Thoracic aorta (tissue), 2 donors: ENCODE measurements around the gene GLRX5. TPM values are rescaled to one million over a fixed set of nuclear protein-coding genes. Genes with fewer than 3 reads are reported as not detected.

Experiments used
- ATAC-seq: fragments of 150-250 bp; one replicate; pipeline ENCODE4 v1.8.0; 2017; ENCODE audit warnings: low read depth; ENCODE audit not compliant: insufficient number of reproducible peaks, low FRiP score
- DNase-seq: peaks from one replicate; pipeline ENCODE4 v3.0.0-alpha.2; 2020; ENCODE audit warnings: low spot score
- H3K27ac ChIP-seq, 2 donors: fragments of 200-600 bp; sonication (generic); 1 replicate in 1 of 2; 2 replicates in 1 of 2; pipeline ENCODE4 v1.5.1; 2016; ENCODE audit warnings: mild to moderate bottlenecking in 2 of 2, moderate library complexity in 2 of 2
- H3K27me3 ChIP-seq: fragments of 200-600 bp; sonication (generic); replicated peaks from 2 replicates; pipeline ENCODE4 v1.6.0; 2016; ENCODE audit warnings: mild to moderate bottlenecking; ENCODE audit not compliant: insufficient read depth
- H3K36me3 ChIP-seq: fragments of 200-600 bp; sonication (generic); one replicate; pipeline ENCODE4 v1.5.1; 2016
- H3K4me1 ChIP-seq, 2 donors: fragments of 200-600 bp; sonication (generic); 1 replicate in 1 of 2; 2 replicates in 1 of 2; pipeline versions ENCODE4 v1.5.1 to v1.6.0; 2016; ENCODE audit warnings: low read depth in 2 of 2, mild to moderate bottlenecking in 1 of 2; ENCODE audit not compliant: control insufficient read depth in 1 of 2
- H3K4me3 ChIP-seq: fragments of 200-600 bp; sonication (generic); 2 replicates; pipeline ENCODE4 v1.5.1; 2016; ENCODE audit warnings: mild to moderate bottlenecking
- H3K9me3 ChIP-seq: fragments of 200-600 bp; sonication (generic); 2 replicates; pipeline ENCODE4 v1.5.1; 2016
- CTCF ChIP-seq: fragments of 200-600 bp; sonication (generic); IDR thresholded peaks from one replicate; pipeline ENCODE4 v1.5.1; 2019; ENCODE audit warnings: antibody characterized with exemption
- total RNA-seq, 2 donors: library from RNA; depleted of rRNA; stranded (reverse); fragments of >200 nt; gene quantifications; one replicate each; pipeline versions ENCODE4 v1.1.0 to v1.2.3, GENCODE V29; 2016

The GLRX5 gene
- total RNA-seq, 2 donors from 2014 or later: 19.6 to 22.9 TPM

- H3K27me3 ChIP-seq: no peaks in the 10 kb centered on the region
- TF ChIP-seq CTCF: no peak
- DNase-seq (no peak), ATAC-seq (no peak)
- H3K27ac ChIP-seq: no peak overlapping the region
- peaks cover 42 to 57% of the 10 kb centered on the region in 2 donors for H3K4me1 ChIP-seq
- no peaks in the 10 kb centered on the region for H3K36me3 ChIP-seq
- no peaks in the 10 kb centered on the region for H3K9me3 ChIP-seq
- H3K4me3 ChIP-seq: no peak overlapping the region
Observed at GRCh38 chr14:95491936-95492608, 42.8 kb upstream of the GLRX5 start.

DNA sequence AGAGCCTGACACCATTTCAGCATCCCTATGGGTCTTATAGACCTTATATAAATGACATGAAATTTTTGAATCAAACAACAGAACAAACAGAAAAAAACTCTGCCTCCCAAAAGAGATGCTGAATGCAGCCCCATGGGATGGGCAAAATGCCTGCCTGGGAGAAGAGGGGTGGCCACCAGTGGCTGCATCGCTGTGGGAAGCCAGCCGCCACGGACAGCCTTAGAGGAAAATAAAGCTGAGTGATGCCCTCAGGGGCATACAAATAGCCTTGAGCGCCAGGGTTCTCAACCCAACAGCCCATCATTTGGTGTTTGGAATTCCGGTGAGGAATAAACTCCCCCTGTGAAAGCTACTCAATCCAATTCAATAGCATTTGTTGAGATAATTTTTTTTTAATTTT, 41.3 kb upstream of the GLRX5 start:
- no peaks in the 10 kb centered on the region for H3K9me3 ChIP-seq
- H3K4me3 ChIP-seq: no peak overlapping the region
- ATAC-seq (no peak), DNase-seq (no peak)
- TF ChIP-seq CTCF: no peak
- H3K27ac ChIP-seq: no peak overlapping the region
- peaks cover 55 to 65% of the 10 kb centered on the region in 2 donors for H3K4me1 ChIP-seq
- no peaks in the 10 kb centered on the region for H3K36me3 ChIP-seq
- no peaks in the 10 kb centered on the region for H3K27me3 ChIP-seq

GRCh38 chr14:95493976-95494375, 40.9 kb upstream of the GLRX5 start:
- H3K36me3 ChIP-seq: no peaks in the 10 kb centered on the region
- DNase-seq (no peak), ATAC-seq (no peak)
- H3K4me3 ChIP-seq: no peak overlapping the region
- no peak overlapping the region for H3K27ac ChIP-seq
- no peaks in the 10 kb centered on the region for H3K27me3 ChIP-seq
- H3K4me1 ChIP-seq: peaks cover 56 to 65% of the 10 kb centered on the region in 2 donors
- TF ChIP-seq CTCF: no peak
- H3K9me3 ChIP-seq: no peaks in the 10 kb centered on the region

GRCh38 chr14:95494456-95494855, 40.4 kb upstream of the GLRX5 start:
- DNase-seq (no peak), ATAC-seq (no peak)
- Histone ChIP-seq H3K9me3 (no peaks in the 10 kb centered on the region), H3K27me3 (no peaks in the 10 kb centered on the region), H3K4me3 (no peak overlapping the region), H3K4me1 (peaks cover 54 to 65% of the 10 kb centered on the region in 2 donors), H3K36me3 (no peaks in the 10 kb centered on the region), H3K27ac (no peak overlapping the region)
- TF ChIP-seq CTCF: no peak

DNA sequence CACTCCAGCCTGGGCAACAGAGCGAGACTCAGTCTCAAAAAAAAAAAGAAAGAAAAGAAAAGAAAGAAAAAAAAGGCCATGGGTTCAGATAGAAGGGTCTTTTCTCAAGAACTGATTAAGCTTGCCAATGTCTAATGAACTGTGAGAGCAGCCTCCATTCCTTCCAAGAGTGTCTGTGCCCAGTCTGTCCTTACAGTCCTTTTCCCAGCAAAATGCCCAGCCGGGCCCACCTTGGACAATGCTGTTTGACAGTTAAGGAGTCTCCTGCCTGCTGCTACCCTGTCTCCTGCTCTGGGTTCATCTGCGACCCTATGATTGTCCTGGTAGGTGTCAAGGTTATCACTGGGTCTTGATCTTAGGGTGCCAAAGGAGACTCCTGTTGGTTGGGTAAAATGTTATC, 39.8 kb upstream of the GLRX5 start:
- DNase-seq (no peak), ATAC-seq (no peak)
- Histone ChIP-seq H3K27ac (peak overlapping the region in 1 of 2 donors; percentile 56), H3K4me3 (no peak overlapping the region), H3K4me1 (peaks cover 48 to 62% of the 10 kb centered on the region in 2 donors), H3K27me3 (no peaks in the 10 kb centered on the region), H3K36me3 (no peaks in the 10 kb centered on the region), H3K9me3 (no peaks in the 10 kb centered on the region)
- TF ChIP-seq CTCF: no peak
